Left ventricle myocardium inferior (tissue), 1 donor: Measurements from ENCODE around the gene TFDP1. TPM values are rescaled to one million over a fixed set of nuclear protein-coding genes. Genes with fewer than 3 reads are reported as not detected.

ENCODE experiments used
- DNase-seq: peaks from one replicate; pipeline ENCODE4 v3.0.0-alpha.2; 2020
- H3K27ac ChIP-seq: fragments of 200-600 bp; replicated peaks from 2 replicates; pipeline ENCODE4 v1.8.0; 2021
- H3K27me3 ChIP-seq: fragments of 200-600 bp; 2 replicates; pipeline ENCODE4 v1.8.0; 2021; ENCODE audit warnings: low read depth
- H3K36me3 ChIP-seq: fragments of 200-600 bp; 2 replicates; pipeline ENCODE4 v1.8.0; 2021
- H3K4me1 ChIP-seq: fragments of 200-600 bp; 2 replicates; pipeline ENCODE4 v1.8.0; 2021
- H3K4me3 ChIP-seq: fragments of 200-600 bp; 2 replicates; pipeline ENCODE4 v1.8.0; 2021; ENCODE audit warnings: mild to moderate bottlenecking, moderate library complexity
- H3K9me3 ChIP-seq: fragments of 200-600 bp; replicated peaks from 2 replicates; pipeline ENCODE4 v1.8.0; 2021
- CTCF ChIP-seq: fragments of 200-600 bp; IDR thresholded peaks from 2 replicates; pipeline ENCODE4 v1.8.0; 2021; ENCODE audit warnings: antibody characterized with exemption, mild to moderate bottlenecking, borderline replicate concordance
- intact Hi-C: fragments of 100-400 bp; cut with micrococcal nuclease; formaldehyde crosslinking; loops from one replicate; pipeline ENCODE4 v1.11.0; 2022
- total RNA-seq: library from RNA; stranded (reverse); fragmentation: NEBNext Ultra II Directional; extraction: Animal tissue kit (Norgen Biotek cat#: 25700); gene quantifications from one replicate; pipeline ENCODE4 v1.2.1, GENCODE V29; 2021
- donor health status: DM: no; HTN: yes; CAD: no; lungs with severe emphysema.

Gene TFDP1
- total RNA-seq, 1 donor from 2014 or later: 48.7 TPM

GRCh38 chr13:113546571-113547237 lies 37.8 kb upstream of the TFDP1 start:
- Histone ChIP-seq H3K4me3 (peak overlapping the region; percentile 45), H3K27me3 (no peaks in the 10 kb centered on the region), H3K9me3 (no peaks in the 10 kb centered on the region), H3K4me1 (peaks cover 48% of the 10 kb centered on the region), H3K36me3 (peaks cover 34% of the 10 kb centered on the region), H3K27ac (peak overlapping the region; percentile 76)
- no peak for TF ChIP-seq CTCF
- DNase-seq: peak; percentile 58
- intact Hi-C loops: no loop called here

- TF ChIP-seq CTCF: no peak
- intact Hi-C loops: no loop called here
- peak overlapping the region; percentile 6 for H3K4me3 ChIP-seq
- H3K27me3 ChIP-seq: no peaks in the 10 kb centered on the region
- peaks cover 48% of the 10 kb centered on the region for H3K4me1 ChIP-seq
- H3K9me3 ChIP-seq: no peaks in the 10 kb centered on the region
- peaks cover 41% of the 10 kb centered on the region for H3K36me3 ChIP-seq
- peak overlapping the region; percentile 76 for H3K27ac ChIP-seq
- no peak for DNase-seq
These were observed 37.1 kb upstream of the TFDP1 start for GRCh38 chr13:113547238-113547971.

- no peak for TF ChIP-seq CTCF
- no peak for DNase-seq
- no peaks in the 10 kb centered on the region for H3K27me3 ChIP-seq
- peaks cover 49% of the 10 kb centered on the region for H3K4me1 ChIP-seq
- intact Hi-C loops: no loop called here
- peak overlapping the region; percentile 34 for H3K4me3 ChIP-seq
- no peaks in the 10 kb centered on the region for H3K9me3 ChIP-seq
- H3K27ac ChIP-seq: peak overlapping the region; percentile 76
- peaks cover 45% of the 10 kb centered on the region for H3K36me3 ChIP-seq
These were observed 36.3 kb upstream of the TFDP1 start for GRCh38 chr13:113548171-113548641.

- no peak for DNase-seq
- no peak for TF ChIP-seq CTCF
- H3K4me1 ChIP-seq: peaks cover 57% of the 10 kb centered on the region
- H3K27me3 ChIP-seq: no peaks in the 10 kb centered on the region
- H3K36me3 ChIP-seq: peaks cover 45% of the 10 kb centered on the region
- intact Hi-C loops: no loop called here
- no peaks in the 10 kb centered on the region for H3K9me3 ChIP-seq
- no peak overlapping the region for H3K4me3 ChIP-seq
- peak overlapping the region; percentile 76 for H3K27ac ChIP-seq
These were observed 35.6 kb upstream of the TFDP1 start for GRCh38 chr13:113548778-113549621.

- peaks cover 37% of the 10 kb centered on the region for H3K36me3 ChIP-seq
- no peak overlapping the region for H3K4me3 ChIP-seq
- H3K27ac ChIP-seq: no peak overlapping the region
- no peaks in the 10 kb centered on the region for H3K9me3 ChIP-seq
- TF ChIP-seq CTCF: no peak
- peaks cover 50% of the 10 kb centered on the region for H3K4me1 ChIP-seq
- intact Hi-C loops: no loop called here
- no peaks in the 10 kb centered on the region for H3K27me3 ChIP-seq
- no peak for DNase-seq
These were observed 34.1 kb upstream of the TFDP1 start for GRCh38 chr13:113550453-113550852.
